ENCODE results near the gene EYA2.

The EYA2 gene

GRCh38 chr20:47127546-47127945 lies 232.9 kb downstream of the EYA2 start:
- no peak overlapping the region for H3K4me3 ChIP-seq (ENCODE audit: control insufficient read depth, low read depth, low read length)
- DNase-seq (ENCODE audit: low read depth): no peak
- TF ChIP-seq CTCF (IDR thresholded peaks at IDR 0.05; ENCODE audit: control insufficient read depth, insufficient read depth, low read depth, low read length, missing control alignments): no peak

- TF ChIP-seq CTCF (IDR thresholded peaks at IDR 0.05; ENCODE audit: control insufficient read depth, insufficient read depth, low read depth, low read length, missing control alignments): no peak
- no peak overlapping the region for H3K4me3 ChIP-seq (ENCODE audit: control insufficient read depth, low read depth, low read length)
- no peak for DNase-seq (ENCODE audit: low read depth)
Observed at GRCh38 chr20:47127999-47128398, 233.4 kb downstream of the EYA2 start.

- TF ChIP-seq CTCF (IDR thresholded peaks at IDR 0.05; ENCODE audit: control insufficient read depth, insufficient read depth, low read depth, low read length, missing control alignments): no peak
- DNase-seq (ENCODE audit: low read depth): no peak
Observed at GRCh38 chr20:47129306-47129705, 234.7 kb downstream of the EYA2 start.

GRCh38 chr20:47133809-47134456 lies 239.3 kb downstream of the EYA2 start:
- no peak overlapping the region for H3K4me3 ChIP-seq (ENCODE audit: control insufficient read depth, low read depth, low read length)
- no peak for TF ChIP-seq CTCF (IDR thresholded peaks at IDR 0.05; ENCODE audit: control insufficient read depth, insufficient read depth, low read depth, low read length, missing control alignments)
- no peak for DNase-seq (ENCODE audit: low read depth)

More at GRCh38 chr20:47129306-47129705, 234.7 kb downstream of the EYA2 start:
- no peak overlapping the region for H3K4me3 ChIP-seq (ENCODE audit: control insufficient read depth, low read depth, low read length)

- no peak for DNase-seq (ENCODE audit: low read depth)
- no peak overlapping the region for H3K4me3 ChIP-seq (ENCODE audit: control insufficient read depth, low read depth, low read length)
- TF ChIP-seq CTCF (IDR thresholded peaks at IDR 0.05; ENCODE audit: control insufficient read depth, insufficient read depth, low read depth, low read length, missing control alignments): no peak
Observed at GRCh38 chr20:47136782-47137181, 242.1 kb downstream of the EYA2 start.

GRCh38 chr20:47137231-47137870 lies 242.7 kb downstream of the EYA2 start:
- TF ChIP-seq CTCF (IDR thresholded peaks at IDR 0.05; ENCODE audit: control insufficient read depth, insufficient read depth, low read depth, low read length, missing control alignments): no peak

More at GRCh38 chr20:47137231-47137870, 242.7 kb downstream of the EYA2 start:
- DNase-seq (ENCODE audit: low read depth): no peak
- no peak overlapping the region for H3K4me3 ChIP-seq (ENCODE audit: control insufficient read depth, low read depth, low read length)
